GM18519 (cell line): Measurements from ENCODE around the gene ADRB2.
"Not testable (repeated sequence)": the region's sequence is repeated elsewhere in the genome, so short reads cannot be mapped to it uniquely, and the experiment has no call there.

Experiments
- ATAC-seq: cut with Tn5 transposase; IDR thresholded peaks from one replicate; pipeline ENCODE4 v1.9.1; 2021; ENCODE audit warnings: mild to moderate bottlenecking, moderate library complexity; ENCODE audit not compliant: unreplicated experiment, low FRiP score

Gene ADRB2

GRCh38 chr5:148850836-148851235 lies 24.4 kb downstream of the ADRB2 start:
- ATAC-seq, result no peak

GRCh38 chr5:148853868-148854267 lies 27.5 kb downstream of the ADRB2 start:
- ATAC-seq, result peak; percentile 77

- ATAC-seq, result no peak
Measured at GRCh38 chr5:148855249-148856008, 29.0 kb downstream of the ADRB2 start.

GRCh38 chr5:148856009-148856367 lies 29.6 kb downstream of the ADRB2 start:
- ATAC-seq, result no peak

GRCh38 chr5:148856424-148856823 lies 30.0 kb downstream of the ADRB2 start:
- no peak for ATAC-seq

- ATAC-seq, result no peak
Measured at GRCh38 chr5:148857474-148857873, 31.1 kb downstream of the ADRB2 start.

- ATAC-seq, result no peak
Measured at GRCh38 chr5:148858106-148858505, 31.7 kb downstream of the ADRB2 start.

- ATAC-seq, result no peak
Measured at GRCh38 chr5:148858547-148858946, 32.1 kb downstream of the ADRB2 start.

- ATAC-seq, result no peak
Measured at GRCh38 chr5:148859703-148860102, 33.3 kb downstream of the ADRB2 start.

- ATAC-seq, result no peak
Measured at GRCh38 chr5:148860599-148860998, 34.2 kb downstream of the ADRB2 start.

- no peak for ATAC-seq
Measured at GRCh38 chr5:148861088-148861487, 34.7 kb downstream of the ADRB2 start.

- ATAC-seq, result no peak
Measured at GRCh38 chr5:148861696-148862095, 35.3 kb downstream of the ADRB2 start.

- no peak for ATAC-seq
Measured at GRCh38 chr5:148864113-148864841, 37.9 kb downstream of the ADRB2 start.

GRCh38 chr5:148866024-148866423 lies 39.6 kb downstream of the ADRB2 start:
- no peak for ATAC-seq

GRCh38 chr5:148873120-148873519 lies 46.7 kb downstream of the ADRB2 start:
- no peak for ATAC-seq

GRCh38 chr5:148873690-148874485 lies 47.5 kb downstream of the ADRB2 start:
- no peak for ATAC-seq

- no peak for ATAC-seq
Measured at GRCh38 chr5:148875205-148875875, 48.9 kb downstream of the ADRB2 start.

GRCh38 chr5:148877436-148877835 lies 51.0 kb downstream of the ADRB2 start:
- not testable (repeated sequence) for ATAC-seq
